Activated CD8-positive, alpha-beta memory T cell treated with anti-CD3 and anti-CD28 coated beads for 48 hours (primary cell): ENCODE data around the gene RALGDS.

ENCODE experiments used
- DNase-seq, 3 experiments: peaks; one replicate each; pipeline ENCODE4 v3.0.0-alpha.2; 2020; ENCODE audit warnings: low read depth in 2 of 3, low spot score in 2 of 3

Gene RALGDS

GRCh38 chr9:133055788-133056420 lies 65.1 kb downstream of the RALGDS start:
- no peak for DNase-seq

DNA sequence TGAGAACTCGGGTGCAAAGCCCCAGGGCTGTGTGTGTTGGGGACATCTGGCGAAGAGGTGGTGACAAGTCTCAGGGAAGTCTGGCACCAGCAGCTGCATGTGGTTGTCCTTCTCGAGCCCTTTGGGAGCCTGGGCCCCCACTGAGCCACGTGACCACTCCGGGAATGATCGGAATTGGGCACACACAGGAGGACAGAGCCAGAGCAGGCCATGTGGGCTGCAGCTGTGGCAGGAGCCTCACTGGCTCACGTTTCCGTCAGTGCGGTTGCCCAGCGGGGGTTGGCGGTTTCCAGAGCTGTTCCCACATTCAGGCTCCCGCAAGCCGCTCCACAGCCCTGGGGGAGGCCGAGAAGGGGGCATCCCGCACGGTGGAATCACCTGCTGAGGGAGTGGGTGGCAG lies 66.1 kb downstream of the RALGDS start:
- DNase-seq, result no peak

- DNase-seq, result no peak
Measured at GRCh38 chr9:133054194-133054890, 66.7 kb downstream of the RALGDS start.

- no peak for DNase-seq
Measured at GRCh38 chr9:133051966-133052539, 69.0 kb downstream of the RALGDS start.

GRCh38 chr9:133051281-133051900 lies 69.6 kb downstream of the RALGDS start:
- no peak for DNase-seq

DNA sequence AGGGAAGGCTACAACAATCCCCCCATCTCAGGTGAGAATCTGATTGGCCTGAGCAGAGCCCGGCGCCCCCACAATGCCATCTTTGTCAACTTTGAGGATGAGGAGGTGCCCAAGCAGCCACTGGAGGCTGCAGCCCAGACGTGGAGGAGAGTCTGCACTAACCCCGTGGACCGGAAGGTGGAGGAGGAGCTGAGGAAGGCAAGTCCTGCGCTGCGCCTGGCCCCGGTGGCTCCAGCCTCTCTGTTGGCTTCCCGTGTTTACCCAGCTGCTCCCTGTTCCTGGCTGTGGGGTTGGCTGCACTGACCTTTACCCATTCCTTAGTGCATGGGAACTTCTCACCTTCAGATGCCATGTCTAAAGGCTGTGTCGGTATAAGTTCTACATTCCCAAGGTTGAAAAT lies 70.3 kb downstream of the RALGDS start:
- no peak for DNase-seq

- DNase-seq, result no peak
Measured at GRCh38 chr9:133050142-133050541, 70.9 kb downstream of the RALGDS start.

DNA sequence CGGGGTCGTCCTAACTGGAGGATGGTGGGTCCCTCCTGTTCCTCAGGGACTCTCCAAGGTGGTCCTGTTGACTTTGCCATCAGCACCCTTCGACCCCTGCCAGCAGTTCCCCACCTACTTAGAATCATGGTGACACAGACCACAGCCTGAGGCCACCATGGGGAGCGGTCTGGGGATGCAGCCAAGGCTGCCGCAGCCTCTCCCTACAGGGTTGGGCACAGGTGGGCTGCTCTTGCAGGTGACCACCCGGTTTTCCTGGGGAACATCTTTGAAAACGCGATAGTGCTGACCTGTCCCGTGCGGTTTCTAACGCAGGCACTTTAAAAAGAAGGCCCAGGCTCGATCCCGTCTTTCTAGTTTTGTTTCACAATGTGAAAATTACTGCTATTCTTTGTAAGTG lies 72.0 kb downstream of the RALGDS start:
- no peak for DNase-seq

GRCh38 chr9:133048595-133048994 lies 72.4 kb downstream of the RALGDS start:
- no peak for DNase-seq
